ENCODE results near the gene FANCC. TPM values are rescaled to one million over a fixed set of nuclear protein-coding genes. Genes with fewer than 3 reads are reported as not detected.
"Not testable (repeated sequence)": the region's sequence is repeated elsewhere in the genome, so short reads cannot be mapped to it uniquely, and the experiment has no call there.

FANCC gene
- total RNA-seq, 1 experiment from 2014 or later = 44.7 TPM

GRCh38 chr9:95273369-95274022, 44.0 kb downstream of the FANCC start:
- no peaks in the 10 kb centered on the region for H3K79me2 ChIP-seq (ENCODE audit: low read depth)
- no peaks in the 10 kb centered on the region for H3K27me3 ChIP-seq (ENCODE audit: insufficient read depth, low read depth)
- H3F3A ChIP-seq (ENCODE audit: insufficient read depth, low read depth) = no peaks in the 10 kb centered on the region
- no peaks in the 10 kb centered on the region for H3K36me3 ChIP-seq (ENCODE audit: low read depth)
- no peaks in the 10 kb centered on the region for H3K4me1 ChIP-seq (replicated peaks; ENCODE audit: insufficient read depth)
- ChIA-PET CTCF (no interaction called here), POLR2A (ENCODE audit: unreplicated experiment) (no interaction called here)
- no peaks in the 10 kb centered on the region for H3K9me3 ChIP-seq (ENCODE audit: insufficient read depth, low read depth)
- no peak overlapping the region for H3K4me2 ChIP-seq
- BruUV-seq (replicated peaks) = no TSS peak
- H3K4me3 ChIP-seq = no peak overlapping the region
- intact Hi-C loops (cut with micrococcal nuclease; ENCODE audit: unreplicated experiment) = no loop called here
- H3K27ac ChIP-seq = no peak overlapping the region
- no peaks in the 10 kb centered on the region; the same call in 1 of the 2 replicates for H3K9me2 ChIP-seq (ENCODE audit: insufficient read depth)
- TF ChIP-seq CTCF (conservative IDR thresholded peaks at IDR 0.05) = no peak
- TF ChIP-seq EZH2 (IDR thresholded peaks at IDR 0.05; ENCODE audit: low read depth) = no peak
- DNase-seq = no peak
- H2AFZ ChIP-seq = no peak overlapping the region
- H4K20me1 ChIP-seq (ENCODE audit: insufficient read depth) = no peaks in the 10 kb centered on the region

- no peaks in the 10 kb centered on the region for H3K79me2 ChIP-seq (ENCODE audit: low read depth)
- DNase-seq = no peak
- no peaks in the 10 kb centered on the region for H4K20me1 ChIP-seq (ENCODE audit: insufficient read depth)
- H3F3A ChIP-seq (ENCODE audit: insufficient read depth, low read depth) = no peaks in the 10 kb centered on the region
- no peak for TF ChIP-seq EZH2 (IDR thresholded peaks at IDR 0.05; ENCODE audit: low read depth)
- no peak for TF ChIP-seq CTCF (conservative IDR thresholded peaks at IDR 0.05)
- H3K4me3 ChIP-seq = no peak overlapping the region
- no peak overlapping the region for H3K4me2 ChIP-seq
- H3K27ac ChIP-seq = no peak overlapping the region
- H2AFZ ChIP-seq = no peak overlapping the region
- intact Hi-C loops (cut with micrococcal nuclease; ENCODE audit: unreplicated experiment) = no loop called here
- no peaks in the 10 kb centered on the region for H3K27me3 ChIP-seq (ENCODE audit: insufficient read depth, low read depth)
- no peaks in the 10 kb centered on the region for H3K36me3 ChIP-seq (ENCODE audit: low read depth)
- no peaks in the 10 kb centered on the region; the same call in 1 of the 2 replicates for H3K9me2 ChIP-seq (ENCODE audit: insufficient read depth)
- ChIA-PET POLR2A (ENCODE audit: unreplicated experiment) (no interaction called here), CTCF (no interaction called here)
- no peaks in the 10 kb centered on the region for H3K4me1 ChIP-seq (replicated peaks; ENCODE audit: insufficient read depth)
- no TSS peak for BruUV-seq (replicated peaks)
- no peaks in the 10 kb centered on the region for H3K9me3 ChIP-seq (ENCODE audit: insufficient read depth, low read depth)
Measured at GRCh38 chr9:95272830-95273229, 44.7 kb downstream of the FANCC start.

- intact Hi-C loops (cut with micrococcal nuclease; ENCODE audit: unreplicated experiment) = no loop called here
- TF ChIP-seq CTCF (conservative IDR thresholded peaks at IDR 0.05) = no peak
- no peak for TF ChIP-seq EZH2 (IDR thresholded peaks at IDR 0.05; ENCODE audit: low read depth)
- H3K4me2 ChIP-seq = no peak overlapping the region
- no peaks in the 10 kb centered on the region for H3F3A ChIP-seq (ENCODE audit: insufficient read depth, low read depth)
- CTCF ChIA-PET = no interaction called here
- no peaks in the 10 kb centered on the region for H3K79me2 ChIP-seq (ENCODE audit: low read depth)
- BruUV-seq (replicated peaks) = no TSS peak
- POLR2A ChIA-PET (ENCODE audit: unreplicated experiment) = no interaction called here
- H3K27me3 ChIP-seq (ENCODE audit: insufficient read depth, low read depth) = no peaks in the 10 kb centered on the region
- H3K9me3 ChIP-seq (ENCODE audit: insufficient read depth, low read depth) = no peaks in the 10 kb centered on the region
- H4K20me1 ChIP-seq (ENCODE audit: insufficient read depth) = no peaks in the 10 kb centered on the region
- no peaks in the 10 kb centered on the region; the same call in 1 of the 2 replicates for H3K9me2 ChIP-seq (ENCODE audit: insufficient read depth)
- no peak overlapping the region for H3K4me3 ChIP-seq
- no peaks in the 10 kb centered on the region for H3K4me1 ChIP-seq (replicated peaks; ENCODE audit: insufficient read depth)
- no peak overlapping the region for H2AFZ ChIP-seq
- H3K27ac ChIP-seq = no peak overlapping the region
- no peak for DNase-seq
- no peaks in the 10 kb centered on the region for H3K36me3 ChIP-seq (ENCODE audit: low read depth)
Measured at GRCh38 chr9:95270790-95271189, 46.7 kb downstream of the FANCC start.

GRCh38 chr9:95269803-95270773, 47.4 kb downstream of the FANCC start:
- H3K9me2 ChIP-seq (ENCODE audit: insufficient read depth); H4K20me1 ChIP-seq (ENCODE audit: insufficient read depth); BruUV-seq (replicated peaks); H3K9me3 ChIP-seq (ENCODE audit: insufficient read depth, low read depth); H3K79me2 ChIP-seq (ENCODE audit: low read depth); H3K4me2 ChIP-seq; H3K4me3 ChIP-seq; POLR2A ChIA-PET (ENCODE audit: unreplicated experiment); H3K27me3 ChIP-seq (ENCODE audit: insufficient read depth, low read depth); H3K36me3 ChIP-seq (ENCODE audit: low read depth); H3F3A ChIP-seq (ENCODE audit: insufficient read depth, low read depth); H2AFZ ChIP-seq; H3K27ac ChIP-seq; DNase-seq; H3K4me1 ChIP-seq (replicated peaks; ENCODE audit: insufficient read depth): not testable (repeated sequence)
- intact Hi-C loops (cut with micrococcal nuclease; ENCODE audit: unreplicated experiment) = loop anchor here (5.0 kb wide), 1 partner anchor 37 kb away; no protein-coding TSS in a partner anchor
- CTCF ChIA-PET = interaction anchor here (0.6 kb wide), 1 partner anchor 90 kb away, joined by 3 read pairs; no protein-coding TSS in a partner anchor
